VCaP (cell line): Measurements from ENCODE around the gene PRR5L.

Experiments
- H3K27ac ChIP-seq: fragments of 450-650 bp; 2 replicates; pipeline ENCODE4 v1.5.1; 2017
- CTCF ChIP-seq: fragments of 450-650 bp; conservative IDR thresholded peaks from 2 replicates; pipeline ENCODE4 v1.5.1; 2017; ENCODE audit warnings: mild to moderate bottlenecking, moderate library complexity

The PRR5L gene

GRCh38 chr11:36409152-36409816, 113.2 kb downstream of the PRR5L start:
- no peak overlapping the region for H3K27ac ChIP-seq
- TF ChIP-seq CTCF: no peak

- TF ChIP-seq CTCF: no peak
- no peak overlapping the region for H3K27ac ChIP-seq
Measured at GRCh38 chr11:36411202-36411640, 115.1 kb downstream of the PRR5L start.

GRCh38 chr11:36412781-36413383, 116.8 kb downstream of the PRR5L start:
- no peak for TF ChIP-seq CTCF
- no peak overlapping the region for H3K27ac ChIP-seq

- no peak for TF ChIP-seq CTCF
- no peak overlapping the region for H3K27ac ChIP-seq
Measured at GRCh38 chr11:36417154-36417553, 121.1 kb downstream of the PRR5L start.

GRCh38 chr11:36419791-36420424, 123.8 kb downstream of the PRR5L start:
- TF ChIP-seq CTCF: no peak
- peak overlapping the region; percentile 39; the same call in 1 of the 2 replicates for H3K27ac ChIP-seq

- no peak for TF ChIP-seq CTCF
- peak overlapping the region; percentile 39; the same call in 1 of the 2 replicates for H3K27ac ChIP-seq
Measured at GRCh38 chr11:36421546-36422155, 125.6 kb downstream of the PRR5L start.

GRCh38 chr11:36425561-36426081, 129.5 kb downstream of the PRR5L start:
- no peak for TF ChIP-seq CTCF
- peak overlapping the region; percentile 41 for H3K27ac ChIP-seq
